B cell (primary cell): Measurements from ENCODE around the gene CXCL16. TPM values are rescaled to one million over a fixed set of nuclear protein-coding genes. Genes with fewer than 3 reads are reported as not detected.

ENCODE experiments used
- ATAC-seq: fragments of 200-7000 bp; cut with Tn5 transposase; one replicate; pipeline ENCODE4 v1.10.0; 2021; ENCODE audit warnings: low read depth, mild to moderate bottlenecking, moderate number of reproducible peaks, moderate library complexity
- CTCF ChIA-PET: fragments of 350-600 bp; sonication (Branson Sonifier 250); formaldehyde crosslinking; loops from one replicate; lab custom pipeline; 2021; ENCODE audit warnings: antibody characterized with exemption, inconsistent platforms; lab: Charles Lee
- POLR2A ChIA-PET: fragments of 350-600 bp; sonication (Branson Sonifier 250); formaldehyde crosslinking; loops from one replicate; lab custom pipeline; 2021; ENCODE audit warnings: antibody characterized with exemption; lab: Charles Lee
- DNase-seq: peaks from one replicate; pipeline ENCODE4 v3.0.0; 2013
- H2AFZ ChIP-seq: 2 replicates; pipeline ENCODE4 v1.6.1; 2012; ENCODE audit warnings: mild to moderate bottlenecking, low read depth, low read length; ENCODE audit not compliant: insufficient read depth, poor library complexity, severe bottlenecking
- H3K27ac ChIP-seq, 2 donors: 1 replicate in 1 of 2; 2 replicates in 1 of 2; pipeline ENCODE4 v1.5.1; 2012 to 2013; ENCODE audit warnings: low read length in 2 of 2, mild to moderate bottlenecking in 2 of 2, moderate library complexity in 1 of 2
- H3K27me3 ChIP-seq, 4 experiments: fragments of 200-600 bp in 1 of 4; sonication (generic) in 1 of 4; replicated peaks in 1 of 4; 1 replicate in 2 of 4; 2 replicates in 2 of 4; pipeline versions ENCODE4 v1.6.1 to v1.7.0; 2013 to 2016; ENCODE audit warnings: low read length in 3 of 4, mild to moderate bottlenecking in 2 of 4, mixed read lengths in 1 of 4, moderate library complexity in 1 of 4; ENCODE audit not compliant: insufficient read depth in 4 of 4, control insufficient read depth in 3 of 4; ENCODE audit errors: control extremely low read depth in 1 of 4
- H3K36me3 ChIP-seq, 2 experiments: replicated peaks in 1 of 2; 1 replicate in 1 of 2; 2 replicates in 1 of 2; pipeline versions ENCODE4 v1.6.1 to v1.7.1; 2013; ENCODE audit warnings: low read length in 1 of 2; ENCODE audit not compliant: insufficient read depth in 2 of 2, control insufficient read depth in 1 of 2; ENCODE audit errors: control extremely low read depth in 1 of 2, extremely low read depth in 1 of 2
- H3K4me1 ChIP-seq, 2 donors: fragments of 200-600 bp in 1 of 2; sonication (generic) in 1 of 2; 1 replicate in 1 of 2; 2 replicates in 1 of 2; pipeline versions ENCODE4 v1.5.1 to v1.6.1; 2013 to 2017; ENCODE audit warnings: low read length in 2 of 2; ENCODE audit not compliant: control insufficient read depth in 2 of 2, insufficient read depth in 2 of 2
- H3K4me2 ChIP-seq: replicated peaks from 2 replicates; pipeline ENCODE3; 2012; ENCODE audit warnings: mild to moderate bottlenecking, low read depth, low read length; ENCODE audit not compliant: poor library complexity, severe bottlenecking
- H3K4me3 ChIP-seq, 5 experiments: fragments of 200-600 bp in 1 of 5; sonication (generic) in 1 of 5; 1 replicate in 3 of 5; 2 replicates in 2 of 5; pipeline versions ENCODE4 v1.5.1 to v1.7.0; 2011 to 2016; ENCODE audit warnings: low read length in 4 of 5, mild to moderate bottlenecking in 4 of 5, low read depth in 2 of 5, control low read depth in 1 of 5, moderate library complexity in 1 of 5; ENCODE audit not compliant: insufficient read depth in 1 of 5; ENCODE audit errors: control extremely low read depth in 1 of 5, extremely low read depth in 1 of 5
- H3K79me2 ChIP-seq: fragments of 200-600 bp; sonication (generic); one replicate; pipeline ENCODE4 v1.6.0; 2016; ENCODE audit warnings: low read length; ENCODE audit not compliant: control insufficient read depth, insufficient read depth
- H3K9ac ChIP-seq: fragments of 200-600 bp; sonication (generic); 2 replicates; pipeline ENCODE4 v1.6.1; 2017; ENCODE audit warnings: mild to moderate bottlenecking, low read length, moderate library complexity
- H3K9me3 ChIP-seq, 3 donors: one replicate each; pipeline versions ENCODE4 v1.6.1 to v1.7.1; 2013; ENCODE audit warnings: low read length in 2 of 3; ENCODE audit not compliant: control insufficient read depth in 2 of 3, insufficient read depth in 1 of 3; ENCODE audit errors: control extremely low read depth in 1 of 3
- H4K20me1 ChIP-seq: 2 replicates; pipeline ENCODE4 v1.6.0; 2012; ENCODE audit warnings: mild to moderate bottlenecking, low read length; ENCODE audit not compliant: insufficient read depth, control insufficient read depth, poor library complexity, severe bottlenecking
- H3K27ac Mint-ChIP-seq: one replicate; pipeline ENCODE4 v1.8.0; 2021; ENCODE audit warnings: mixed read lengths
- H3K27me3 Mint-ChIP-seq: one replicate; pipeline ENCODE4 v1.8.0; 2021; ENCODE audit warnings: mixed read lengths
- H3K4me1 Mint-ChIP-seq: one replicate; pipeline ENCODE4 v1.8.0; 2021; ENCODE audit warnings: mixed read lengths
- H3K4me3 Mint-ChIP-seq: one replicate; pipeline ENCODE4 v1.8.0; 2021; ENCODE audit warnings: mixed read lengths
- H3K9me3 Mint-ChIP-seq: one replicate; pipeline ENCODE4 v1.8.0; 2022; ENCODE audit warnings: mixed read lengths; ENCODE audit not compliant: insufficient read depth
- CTCF ChIP-seq: fragments of 200-600 bp; IDR thresholded peaks from one replicate; pipeline ENCODE4 v1.8.0; 2022; ENCODE audit warnings: antibody characterized with exemption, mild to moderate bottlenecking
- EZH2 ChIP-seq: IDR thresholded peaks from 2 replicates; pipeline ENCODE4 v1.6.1; 2012; ENCODE audit warnings: borderline replicate concordance, low read depth, mild to moderate bottlenecking, moderate library complexity, low read length; ENCODE audit not compliant: insufficient read depth, poor library complexity, severe bottlenecking
- WGBS: methylation state at CpG from one replicate; pipeline ENCODE4 v1.1.5; 2013; ENCODE audit warnings: missing lambda C conversion rate; ENCODE audit not compliant: insufficient coverage; 5-methylcytosine and 5-hydroxymethylcytosine counted together
- intact Hi-C: fragments of 100-400 bp; cut with micrococcal nuclease; formaldehyde crosslinking; loops from one replicate; pipeline ENCODE4 v1.10.0; 2022
- polyA plus RNA-seq: library from polyadenylated mRNA; depleted of rRNA; stranded (reverse); fragments of >200 nt; gene quantifications from 2 replicates; pipeline ENCODE4 v1.2.3, GENCODE V29; 2012
- total RNA-seq, 2 donors: library from RNA; stranded (reverse); fragments of 120-200 nt in 1 of 2; gene quantifications; 1 replicate in 1 of 2; 2 replicates in 1 of 2; pipeline versions ENCODE4 v1.2.3 to v1.2.4, GENCODE V29; 2013 to 2022

CXCL16 gene
- total and polyA plus RNA-seq, 2 donors (not counting 1 experiment from before 2014, with no cell fraction given) = 10.9 to 22.0 TPM

- H3K9me3 Mint-ChIP-seq = no peaks in the 10 kb centered on the region
- no peak overlapping the region for H3K4me3 Mint-ChIP-seq
- Histone ChIP-seq H3K9me3 (no peaks in the 10 kb centered on the region), H2AFZ (no peak overlapping the region), H3K27ac (no peak overlapping the region), H3K4me2 (no peak overlapping the region), H4K20me1 (no peaks in the 10 kb centered on the region), H3K9ac (no peak overlapping the region), H3K4me1 (peaks cover 0 to 3% of the 10 kb centered on the region in 2 donors), H3K4me3 (no peak overlapping the region), H3K36me3 (no peaks in the 10 kb centered on the region), H3K79me2 (no peaks in the 10 kb centered on the region), H3K27me3 (peaks cover 0 to 3% (median 0%) of the 10 kb centered on the region in 4 experiments)
- no peak for ATAC-seq
- no peak for DNase-seq
- POLR2A ChIA-PET = interaction anchor here (0.7 kb wide), 1 partner anchor 54 kb away, joined by 5 read pairs; no protein-coding TSS in a partner anchor
- TF ChIP-seq CTCF (no peak), EZH2 (no peak)
- H3K27me3 Mint-ChIP-seq = peaks cover 2% of the 10 kb centered on the region
- intact Hi-C loops = no loop called here
- CTCF ChIA-PET = no interaction called here
- no peak overlapping the region for H3K27ac Mint-ChIP-seq
- H3K4me1 Mint-ChIP-seq = peaks cover 4% of the 10 kb centered on the region
- WGBS = 80% methylated on average over 1 of the region's 3 CpGs
Observed at GRCh38 chr17:4766201-4766600, 26.5 kb upstream of the CXCL16 start.

DNA sequence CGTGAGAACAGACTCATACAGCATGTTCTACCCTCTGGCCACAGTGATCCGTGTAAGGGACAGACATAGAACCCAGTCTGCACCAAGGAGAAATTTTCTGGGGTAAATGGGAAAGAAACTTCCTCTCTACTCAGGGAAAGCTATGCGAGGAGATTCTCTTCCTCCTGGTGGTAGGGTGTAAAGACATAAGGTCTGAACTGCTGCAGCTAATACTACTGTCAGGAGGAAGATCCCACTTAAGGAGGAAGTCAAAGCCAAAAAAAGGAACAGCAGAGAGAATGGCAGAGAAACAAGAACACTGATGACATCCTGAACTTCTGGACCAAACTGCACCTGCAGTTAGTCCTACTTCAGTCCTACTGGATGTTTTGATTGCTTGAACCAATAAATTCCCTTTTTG lies 24.9 kb upstream of the CXCL16 start:
- Mint-ChIP-seq H3K9me3 (no peaks in the 10 kb centered on the region), H3K4me3 (no peak overlapping the region), H3K4me1 (peaks cover 4% of the 10 kb centered on the region), H3K27ac (no peak overlapping the region), H3K27me3 (peaks cover 6% of the 10 kb centered on the region)
- ATAC-seq (no peak), DNase-seq (no peak)
- no peaks in the 10 kb centered on the region for H3K36me3 ChIP-seq
- WGBS = no CpG with 5 or more reads among the region's 3 CpGs
- no peak overlapping the region for H3K4me2 ChIP-seq
- H4K20me1 ChIP-seq = no peaks in the 10 kb centered on the region
- no peak overlapping the region for H2AFZ ChIP-seq
- ChIA-PET POLR2A (no interaction called here), CTCF (no interaction called here)
- intact Hi-C loops = no loop called here
- TF ChIP-seq CTCF (no peak), EZH2 (no peak)
- H3K9me3 ChIP-seq = no peaks in the 10 kb centered on the region
- peaks cover 0 to 3% (median 0%) of the 10 kb centered on the region in 4 experiments for H3K27me3 ChIP-seq
- H3K27ac ChIP-seq = no peak overlapping the region
- H3K79me2 ChIP-seq = no peaks in the 10 kb centered on the region
- peaks cover 0 to 3% of the 10 kb centered on the region in 2 donors for H3K4me1 ChIP-seq
- no peak overlapping the region for H3K4me3 ChIP-seq
- no peak overlapping the region for H3K9ac ChIP-seq
